ENCODE measurements around the gene PHC2. TPM values are rescaled to one million over a fixed set of nuclear protein-coding genes. Genes with fewer than 3 reads are reported as not detected.
A peak's percentile ranks its signal among the peaks of the same experiment; 100 is the strongest.

PHC2 gene
- total RNA-seq, 4 donors from 2014 or later: 52.7 to 68.9 (median 59.8) TPM

- H3K4me1 ChIP-seq: peaks cover 40 to 71% (median 67%) of the 10 kb centered on the region in 4 donors
- peak overlapping the region in 3 of 4 donors; percentile 71 to 96 (median 91) for H3K4me3 ChIP-seq
- WGBS, 2 donors (ENCODE audit: low coverage in 1 of 2): 12 to 25% methylated on average over 2 of the region's 2 CpGs
- in situ Hi-C loops (cut with MboI; ENCODE audit: low pct_ligation_motif_present in 1 of 4, low pct_unique_long_range_greater_than_20kb in 1 of 4, low sequenced_read_pairs in 3 of 4): no loop called here
- intact Hi-C loops (cut with DNase I; ENCODE audit: low total_unique reads): no loop called here
- H3K36me3 ChIP-seq: no peaks in the 10 kb centered on the region
- TF ChIP-seq EP300 (IDR thresholded peaks at IDR 0.05; ENCODE audit: low read depth) (no peak), POLR2AphosphoS5 (IDR thresholded peaks at IDR 0.05) (peak; percentile 73 to 93 (median 92)), POLR2A (IDR thresholded peaks at IDR 0.05) (peak; percentile 82)
- no peaks in the 10 kb centered on the region for H3K9me3 ChIP-seq
- no peaks in the 10 kb centered on the region for H3K27me3 ChIP-seq
- peak overlapping the region; percentile 95 to 99 (median 98) for H3K27ac ChIP-seq
- DNase-seq: peak; percentile 61
Observed at GRCh38 chr1:33346927-33347649, 83.8 kb downstream of the PHC2 start.

- peak overlapping the region in 2 of 4 donors; percentile 71 to 91 for H3K4me3 ChIP-seq
- H3K4me1 ChIP-seq: peaks cover 46 to 76% (median 73%) of the 10 kb centered on the region in 4 donors
- H3K9me3 ChIP-seq: no peaks in the 10 kb centered on the region
- DNase-seq: no peak
- intact Hi-C loops (cut with DNase I; ENCODE audit: low total_unique reads) (no loop called here), in situ Hi-C loops (cut with MboI; ENCODE audit: low pct_ligation_motif_present in 1 of 4, low pct_unique_long_range_greater_than_20kb in 1 of 4, low sequenced_read_pairs in 3 of 4) (no loop called here)
- no peak for TF ChIP-seq POLR2AphosphoS5 (IDR thresholded peaks at IDR 0.05)
- no peak for TF ChIP-seq CTCF (IDR thresholded peaks at IDR 0.05)
- TF ChIP-seq POLR2A (IDR thresholded peaks at IDR 0.05): no peak
- TF ChIP-seq EP300 (IDR thresholded peaks at IDR 0.05; ENCODE audit: low read depth): no peak
- WGBS, 2 donors (ENCODE audit: low coverage in 1 of 2): 38 to 48% methylated on average over 3 of the region's 3 CpGs
- H3K27me3 ChIP-seq: no peaks in the 10 kb centered on the region
- no peaks in the 10 kb centered on the region for H3K36me3 ChIP-seq
- H3K27ac ChIP-seq: peak overlapping the region; percentile 95 to 99 (median 98)
Observed at GRCh38 chr1:33346533-33346926, 84.4 kb downstream of the PHC2 start.

- H3K4me3 ChIP-seq: no peak overlapping the region
- H3K36me3 ChIP-seq: no peaks in the 10 kb centered on the region
- peak overlapping the region; percentile 95 to 99 (median 98) for H3K27ac ChIP-seq
- DNase-seq: no peak
- H3K4me1 ChIP-seq: peaks cover 59 to 85% (median 82%) of the 10 kb centered on the region in 4 donors
- 29 to 44% methylated on average over 2 of the region's 2 CpGs for WGBS, 2 donors (ENCODE audit: low coverage in 1 of 2)
- in situ Hi-C loops (cut with MboI; ENCODE audit: low pct_ligation_motif_present in 1 of 4, low pct_unique_long_range_greater_than_20kb in 1 of 4, low sequenced_read_pairs in 3 of 4) (no loop called here), intact Hi-C loops (cut with DNase I; ENCODE audit: low total_unique reads) (no loop called here)
- H3K27me3 ChIP-seq: no peaks in the 10 kb centered on the region
- no peaks in the 10 kb centered on the region for H3K9me3 ChIP-seq
- TF ChIP-seq CTCF (IDR thresholded peaks at IDR 0.05) (no peak), POLR2AphosphoS5 (IDR thresholded peaks at IDR 0.05) (no peak), EP300 (IDR thresholded peaks at IDR 0.05; ENCODE audit: low read depth) (no peak), POLR2A (IDR thresholded peaks at IDR 0.05) (no peak)
Observed at GRCh38 chr1:33344896-33345560, 85.9 kb downstream of the PHC2 start.

- Histone ChIP-seq H3K9me3 (no peaks in the 10 kb centered on the region), H3K4me3 (no peak overlapping the region), H3K4me1 (peaks cover 72 to 100% (median 95%) of the 10 kb centered on the region in 4 donors), H3K27me3 (no peaks in the 10 kb centered on the region), H3K27ac (peak overlapping the region; percentile 95 to 99 (median 98)), H3K36me3 (no peaks in the 10 kb centered on the region)
- in situ Hi-C loops (cut with MboI; ENCODE audit: low pct_ligation_motif_present in 1 of 4, low pct_unique_long_range_greater_than_20kb in 1 of 4, low sequenced_read_pairs in 3 of 4) (no loop called here), intact Hi-C loops (cut with DNase I; ENCODE audit: low total_unique reads) (no loop called here)
- DNase-seq: no peak
- WGBS, 2 donors (ENCODE audit: low coverage in 1 of 2): 77% methylated on average over 5 of the region's 5 CpGs; no CpG with 5 or more reads in 1 of the 2 donors
- TF ChIP-seq POLR2A (IDR thresholded peaks at IDR 0.05): no peak
- TF ChIP-seq EP300 (IDR thresholded peaks at IDR 0.05; ENCODE audit: low read depth): no peak
Observed at GRCh38 chr1:33343539-33343938, 87.4 kb downstream of the PHC2 start.
